H1 (cell line): ENCODE measurements around the gene IL19. TPM values are rescaled to one million over a fixed set of nuclear protein-coding genes. Genes with fewer than 3 reads are reported as not detected.

Experiments used
- CTCF ChIA-PET: fragments of 300-600 bp; sonication (Branson Sonifier 250); formaldehyde crosslinking; loops from one replicate; lab custom pipeline; 2021; ENCODE audit not compliant: partially characterized antibody; lab: Charles Lee
- POLR2A ChIA-PET: fragments of 300-600 bp; sonication (Branson Sonifier 250); formaldehyde crosslinking; loops from one replicate; lab custom pipeline; 2021; ENCODE audit warnings: inconsistent platforms; ENCODE audit not compliant: partially characterized antibody; lab: Charles Lee
- DNase-seq, 2 experiments: peaks; one replicate each; pipeline versions ENCODE4 v3.0.0 to v3.0.0-alpha.2; 2010 to 2022; ENCODE audit warnings: low spot score in 2 of 2, low read depth in 1 of 2, mixed read lengths in 1 of 2
- FAIRE-seq: peaks from 2 replicates; lab custom pipeline; 2011; peaks lifted over from hg19 to GRCh38; lab: Jason Lieb, UNC
- H2AFZ ChIP-seq: 2 replicates; pipeline ENCODE4 v1.8.1; 2012; ENCODE audit warnings: low read length, inconsistent platforms
- H2AK5ac ChIP-seq: 2 replicates; pipeline ENCODE4 v1.6.1; 2013; ENCODE audit warnings: low read depth, low read length
- H2BK120ac ChIP-seq: replicated peaks from 2 replicates; pipeline ENCODE3; 2013; ENCODE audit warnings: low read depth, low read length, inconsistent platforms
- H2BK12ac ChIP-seq: 2 replicates; pipeline ENCODE4 v1.6.1; 2013; ENCODE audit warnings: low read depth, low read length
- H2BK15ac ChIP-seq: 2 replicates; pipeline ENCODE4 v1.6.1; 2013; ENCODE audit warnings: low read length
- H2BK20ac ChIP-seq: 2 replicates; pipeline ENCODE4 v1.6.1; 2013; ENCODE audit warnings: low read length
- H2BK5ac ChIP-seq: 2 replicates; pipeline ENCODE4 v1.6.1; 2013; ENCODE audit warnings: low read depth, low read length
- H3K14ac ChIP-seq: 2 replicates; pipeline ENCODE4 v1.6.1; 2013; ENCODE audit warnings: inconsistent platforms; ENCODE audit not compliant: insufficient read length
- H3K18ac ChIP-seq: 2 replicates; pipeline ENCODE4 v1.6.1; 2013; ENCODE audit warnings: low read length; ENCODE audit errors: extremely low read depth
- H3K23ac ChIP-seq: 2 replicates; pipeline ENCODE4 v1.6.1; 2013; ENCODE audit warnings: inconsistent platforms; ENCODE audit not compliant: insufficient read length
- H3K23me2 ChIP-seq: 2 replicates; pipeline ENCODE4 v1.6.1; 2013; ENCODE audit warnings: low read depth, low read length
- H3K27ac ChIP-seq: 2 replicates; pipeline ENCODE4 v1.6.1; 2011; ENCODE audit warnings: low read depth, low read length, inconsistent platforms
- H3K27me3 ChIP-seq, 4 experiments: replicated peaks in 1 of 4; 1 replicate in 1 of 4; 2 replicates in 3 of 4; pipeline versions ENCODE4 v1.6.1 to v1.8.1; 2011 to 2013; ENCODE audit warnings: low read length in 3 of 4, mild to moderate bottlenecking in 3 of 4, inconsistent platforms in 2 of 4, mixed read lengths in 2 of 4, moderate library complexity in 1 of 4; ENCODE audit not compliant: control insufficient read depth in 3 of 4, insufficient read depth in 3 of 4; ENCODE audit errors: extremely low read depth in 1 of 4
- H3K36me3 ChIP-seq, 4 experiments: 2 replicates each; pipeline versions ENCODE4 v1.6.1 to v1.8.1; 2011 to 2013; ENCODE audit warnings: mild to moderate bottlenecking in 4 of 4, low read length in 3 of 4, moderate library complexity in 2 of 4, control low read depth in 1 of 4, inconsistent platforms in 1 of 4; ENCODE audit not compliant: insufficient read depth in 4 of 4, control insufficient read depth in 2 of 4
- H3K4ac ChIP-seq: replicated peaks from 2 replicates; pipeline ENCODE3; 2013; ENCODE audit warnings: low read length, low read depth, mixed read lengths, inconsistent platforms; ENCODE audit not compliant: insufficient read length
- H3K4me1 ChIP-seq, 4 experiments: replicated peaks in 1 of 4; 1 replicate in 1 of 4; 2 replicates in 3 of 4; pipeline versions ENCODE4 v1.6.1 to v1.8.1; 2011 to 2013; ENCODE audit warnings: low read length in 3 of 4, inconsistent platforms in 2 of 4, mixed read lengths in 1 of 4; ENCODE audit not compliant: insufficient read depth in 4 of 4, control insufficient read depth in 3 of 4
- H3K4me2 ChIP-seq, 2 experiments: 2 replicates each; pipeline versions ENCODE4 v1.6.1 to v1.8.1; 2011 to 2013; ENCODE audit warnings: low read depth in 2 of 2, low read length in 2 of 2, control low read depth in 1 of 2, inconsistent platforms in 1 of 2, mild to moderate bottlenecking in 1 of 2; ENCODE audit not compliant: insufficient read depth in 1 of 2
- H3K4me3 ChIP-seq, 4 experiments: fragments of 200-600, 300-600 bp in 1 of 4; sonication (generic), shearing (Covaris generic), sonication (Bioruptor Twin) in 1 of 4; 2 replicates each; pipeline versions ENCODE4 v1.5.1 to v1.8.1; 2011 to 2016; ENCODE audit warnings: low read length in 4 of 4, low read depth in 3 of 4, control low read depth in 2 of 4, inconsistent platforms in 2 of 4, mild to moderate bottlenecking in 2 of 4, mixed read lengths in 1 of 4, moderate library complexity in 1 of 4; ENCODE audit not compliant: insufficient read depth in 2 of 4; ENCODE audit errors: extremely low read depth in 1 of 4
- H3K56ac ChIP-seq: replicated peaks from 2 replicates; pipeline ENCODE3; 2013; ENCODE audit warnings: low read depth, mild to moderate bottlenecking, mixed read lengths, low read length, inconsistent platforms; ENCODE audit not compliant: insufficient read length
- H3K79me1 ChIP-seq: 2 replicates; pipeline ENCODE4 v1.6.1; 2013; ENCODE audit warnings: low read depth, low read length, control low read depth
- H3K79me2 ChIP-seq, 2 experiments: 2 replicates each; pipeline versions ENCODE4 v1.6.1 to v1.8.1; 2012 to 2013; ENCODE audit warnings: low read length in 2 of 2, mild to moderate bottlenecking in 2 of 2, inconsistent platforms in 1 of 2; ENCODE audit not compliant: insufficient read depth in 2 of 2, control insufficient read depth in 1 of 2
- H3K9ac ChIP-seq, 4 experiments: replicated peaks in 1 of 4; 1 replicate in 1 of 4; 2 replicates in 3 of 4; pipeline versions ENCODE4 v1.6.1 to v1.8.1; 2011 to 2013; ENCODE audit warnings: low read depth in 3 of 4, low read length in 3 of 4, control low read depth in 2 of 4, mild to moderate bottlenecking in 2 of 4, moderate library complexity in 2 of 4, inconsistent platforms in 1 of 4; ENCODE audit errors: extremely low read depth in 1 of 4
- H3K9me3 ChIP-seq, 2 experiments: 2 replicates each; pipeline versions ENCODE4 v1.6.1 to v1.8.1; 2012 to 2013; ENCODE audit warnings: mild to moderate bottlenecking in 2 of 2, moderate library complexity in 2 of 2, control low read depth in 1 of 2, inconsistent platforms in 1 of 2, low read depth in 1 of 2, low read length in 1 of 2, mixed read lengths in 1 of 2; ENCODE audit not compliant: insufficient read depth in 2 of 2
- H4K20me1 ChIP-seq, 2 experiments: replicated peaks in 1 of 2; 2 replicates each; pipeline versions ENCODE3 to v1.8.1; 2011 to 2013; ENCODE audit warnings: inconsistent platforms in 2 of 2, low read length in 2 of 2, mild to moderate bottlenecking in 1 of 2; ENCODE audit not compliant: insufficient read depth in 2 of 2, control insufficient read depth in 1 of 2
- H4K5ac ChIP-seq: 2 replicates; pipeline ENCODE4 v1.6.1; 2013; ENCODE audit warnings: low read length, low read depth, mixed read lengths, inconsistent platforms; ENCODE audit not compliant: insufficient read length
- H4K8ac ChIP-seq: 2 replicates; pipeline ENCODE4 v1.8.0; 2013; ENCODE audit warnings: mild to moderate bottlenecking, moderate library complexity, low read length, inconsistent platforms; ENCODE audit not compliant: insufficient read depth; ENCODE audit errors: extremely low read depth
- H4K91ac ChIP-seq: replicated peaks from 2 replicates; pipeline ENCODE3; 2013; ENCODE audit warnings: low read length, mixed read lengths, inconsistent platforms; ENCODE audit not compliant: insufficient read length
- EGR1 ChIP-seq: IDR thresholded peaks from 2 replicates; pipeline ENCODE4 v1.6.1; 2011; ENCODE audit warnings: low read depth, low read length, borderline replicate concordance
- EZH2 ChIP-seq: fragments of 200-600 bp; sonication (generic); IDR thresholded peaks from 2 replicates; pipeline ENCODE4 v1.7.1; 2012; ENCODE audit warnings: low read depth, mild to moderate bottlenecking, moderate library complexity, low read length, inconsistent platforms; ENCODE audit not compliant: severe bottlenecking
- MAFK ChIP-seq: IDR thresholded peaks from 2 replicates; pipeline ENCODE4 v1.6.1; 2012; ENCODE audit warnings: low read depth, mild to moderate bottlenecking, improper control_type of control experiment, low read length
- WGBS, 2 experiments: shearing (Covaris generic) in 1 of 2; methylation state at CpG; one replicate each; pipeline versions ENCODE4 v1.1.6 to v1.1.7; 2013 to 2015; ENCODE audit warnings: low lambda C conversion rate in 2 of 2, mixed read lengths in 2 of 2, inconsistent platforms in 1 of 2, low coverage in 1 of 2, missing lambda C conversion rate in 1 of 2; ENCODE audit not compliant: insufficient replicate concordance in 2 of 2, insufficient coverage in 1 of 2, insufficient read length in 1 of 2; ENCODE audit errors: extremely low coverage in 1 of 2, missing lambda C conversion rate in 1 of 2; 5-methylcytosine and 5-hydroxymethylcytosine counted together
- polyA plus RNA-seq, 7 experiments: library from polyadenylated mRNA; depleted of rRNA in 3 of 7; stranded (reverse) in 5 of 7; unstranded in 2 of 7; fragments of >200 nt in 5 of 7; fragments of 200-250 nt in 2 of 7; gene quantifications; 1 replicate in 5 of 7; 2 replicates in 1 of 7; 4 replicates in 1 of 7; pipeline versions ENCODE4 v1.2.1 to v1.2.3, GENCODE V29; 2011 to 2013; ENCODE audit warnings: missing spikeins in 2 of 7, mixed read lengths in 2 of 7
- total RNA-seq: library from RNA; stranded (reverse); fragmentation: NEBNext Ultra II Directional; extraction: Animal tissue kit (Norgen Biotek cat#: 25700); gene quantifications from 2 replicates; pipeline ENCODE4 v1.2.1, GENCODE V29; 2021

Gene IL19
- total and polyA plus RNA-seq, 2 of the 8 experiments (the other 6 are each of a cell fraction or from before 2014, with no cell fraction given) = not detected

- ChIA-PET CTCF (interaction anchor here (0.9 to 5.7 kb wide), 13 partner anchors 10 to 155 kb away, joined by 3 to 43 read pairs (median 5); partner anchors contain the start of gene IL19), POLR2A (no interaction called here)
- no peaks in the 10 kb centered on the region for H3K36me3 ChIP-seq
- H3K79me2 ChIP-seq = no peaks in the 10 kb centered on the region
- H2BK120ac ChIP-seq = no peak overlapping the region
- no peak overlapping the region for H2BK12ac ChIP-seq
- FAIRE-seq = no peak
- H2AFZ ChIP-seq = no peak overlapping the region
- no peak overlapping the region for H4K91ac ChIP-seq
- no peak overlapping the region for H3K23ac ChIP-seq
- TF ChIP-seq MAFK (no peak), EGR1 (no peak), EZH2 (no peak)
- H3K9ac ChIP-seq = no peak overlapping the region
- no peak overlapping the region for H2BK20ac ChIP-seq
- H3K9me3 ChIP-seq = no peaks in the 10 kb centered on the region
- no peaks in the 10 kb centered on the region for H4K20me1 ChIP-seq
- H3K23me2 ChIP-seq = no peaks in the 10 kb centered on the region
- H2BK5ac ChIP-seq = no peak overlapping the region
- H3K27ac ChIP-seq = no peak overlapping the region
- H3K4me3 ChIP-seq = no peak overlapping the region
- H2AK5ac ChIP-seq = no peak overlapping the region
- H3K4me1 ChIP-seq = no peaks in the 10 kb centered on the region
- no peak overlapping the region for H3K14ac ChIP-seq
- H3K4me2 ChIP-seq = no peak overlapping the region
- no peak overlapping the region for H4K5ac ChIP-seq
- H4K8ac ChIP-seq = no peak overlapping the region
- H3K79me1 ChIP-seq = no peaks in the 10 kb centered on the region
- no peak overlapping the region for H2BK15ac ChIP-seq
- no peak overlapping the region for H3K4ac ChIP-seq
- H3K56ac ChIP-seq = no peak overlapping the region
- H3K18ac ChIP-seq = no peak overlapping the region
- WGBS, 2 experiments = 89% methylated on average over 8 of the region's 8 CpGs; no CpG with 5 or more reads in 1 of the 2 experiments
- no peaks in the 10 kb centered on the region for H3K27me3 ChIP-seq
- no peak for DNase-seq
Measured at GRCh38 chr1:206796981-206797402, 26.4 kb downstream of the IL19 start.
